ENCODE results near the gene TECTA. TPM values are rescaled to one million over a fixed set of nuclear protein-coding genes. Genes with fewer than 3 reads are reported as not detected.

Gene TECTA
- total RNA-seq, 1 donor from 2014 or later: 0.94 TPM

DNA sequence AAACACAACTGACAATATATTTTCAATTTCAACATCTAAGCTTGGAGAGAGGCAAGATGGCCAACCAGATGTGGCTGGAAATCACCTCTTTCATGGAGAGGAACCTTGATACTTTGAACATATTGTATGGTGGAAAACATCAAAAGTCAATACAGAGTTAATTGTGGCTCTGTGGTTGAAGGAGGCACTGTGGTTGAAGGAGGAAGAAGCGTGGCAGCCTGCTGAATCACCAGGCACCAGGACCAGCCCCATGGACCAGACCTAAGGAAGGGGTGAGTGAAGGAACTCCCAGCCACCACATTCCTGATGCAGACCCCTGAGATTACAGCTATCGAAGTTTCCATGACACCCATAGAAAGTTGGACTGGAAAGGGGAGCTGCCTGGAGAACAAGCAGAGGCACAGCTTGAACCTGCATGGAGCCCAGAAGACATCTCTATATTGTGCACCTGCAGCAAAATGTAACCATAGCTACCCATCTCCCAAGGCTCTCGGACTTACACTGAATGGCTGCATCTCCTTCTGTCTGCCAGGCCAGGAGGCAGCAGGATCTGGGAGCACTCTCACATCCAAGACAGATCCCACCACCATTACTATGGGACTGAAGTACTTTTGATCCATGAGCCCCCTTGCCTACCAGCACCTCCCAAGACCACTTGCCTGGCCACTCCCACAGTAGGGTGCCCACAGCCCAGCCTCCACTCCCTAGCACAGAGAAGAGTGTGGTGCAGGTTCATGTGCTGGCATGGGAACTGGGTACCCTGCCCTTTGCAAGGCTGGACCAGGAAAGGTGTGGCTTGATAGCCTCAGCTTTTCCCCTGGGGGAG lies 111.7 kb downstream of the TECTA start:
- TF ChIP-seq, protein P1, sequence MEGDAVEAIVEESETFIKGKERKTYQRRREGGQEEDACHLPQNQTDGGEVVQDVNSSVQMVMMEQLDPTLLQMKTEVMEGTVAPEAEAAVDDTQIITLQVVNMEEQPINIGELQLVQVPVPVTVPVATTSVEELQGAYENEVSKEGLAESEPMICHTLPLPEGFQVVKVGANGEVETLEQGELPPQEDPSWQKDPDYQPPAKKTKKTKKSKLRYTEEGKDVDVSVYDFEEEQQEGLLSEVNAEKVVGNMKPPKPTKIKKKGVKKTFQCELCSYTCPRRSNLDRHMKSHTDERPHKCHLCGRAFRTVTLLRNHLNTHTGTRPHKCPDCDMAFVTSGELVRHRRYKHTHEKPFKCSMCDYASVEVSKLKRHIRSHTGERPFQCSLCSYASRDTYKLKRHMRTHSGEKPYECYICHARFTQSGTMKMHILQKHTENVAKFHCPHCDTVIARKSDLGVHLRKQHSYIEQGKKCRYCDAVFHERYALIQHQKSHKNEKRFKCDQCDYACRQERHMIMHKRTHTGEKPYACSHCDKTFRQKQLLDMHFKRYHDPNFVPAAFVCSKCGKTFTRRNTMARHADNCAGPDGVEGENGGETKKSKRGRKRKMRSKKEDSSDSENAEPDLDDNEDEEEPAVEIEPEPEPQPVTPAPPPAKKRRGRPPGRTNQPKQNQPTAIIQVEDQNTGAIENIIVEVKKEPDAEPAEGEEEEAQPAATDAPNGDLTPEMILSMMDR (IDR thresholded peaks at IDR 0.05): no peak
- Mint-ChIP-seq H3K9me3 (ENCODE audit: unreplicated experiment) (no peaks in the 10 kb centered on the region), H3K27ac (ENCODE audit: unreplicated experiment) (no peak overlapping the region), H3K4me3 (ENCODE audit: unreplicated experiment) (no peak overlapping the region), H3K27me3 (ENCODE audit: unreplicated experiment) (peaks cover 2% of the 10 kb centered on the region), H3K36me3 (ENCODE audit: unreplicated experiment) (no peaks in the 10 kb centered on the region), H3K4me1 (ENCODE audit: unreplicated experiment) (no peaks in the 10 kb centered on the region)
- no peak for DNase-seq (ENCODE audit: extremely low spot score, unreplicated experiment)

DNA sequence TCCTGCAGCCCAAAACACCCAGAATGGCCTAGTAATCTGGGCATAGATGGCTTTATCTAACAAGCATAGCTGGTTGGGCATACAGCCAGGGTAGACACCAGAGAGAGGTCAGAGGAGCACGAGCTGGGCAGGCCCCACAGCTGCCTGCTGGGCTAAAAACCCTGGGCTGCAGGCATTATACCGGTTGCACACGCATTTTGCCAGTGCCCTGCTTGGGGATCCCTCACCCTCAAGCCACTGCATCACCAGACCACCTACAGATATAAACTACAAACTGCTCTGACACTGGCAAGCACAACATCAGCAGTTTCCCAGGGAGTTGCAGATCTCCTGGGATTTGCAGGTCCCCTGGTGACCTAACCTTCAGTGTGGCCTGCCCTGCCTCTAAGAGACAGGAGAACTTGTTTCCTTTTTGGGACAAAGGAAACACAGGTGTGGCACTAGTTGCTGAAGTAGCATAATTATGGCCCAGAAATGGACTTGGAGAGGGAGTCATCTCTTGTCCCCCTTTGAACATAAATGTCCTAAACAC lies 112.4 kb downstream of the TECTA start:
- Mint-ChIP-seq H3K4me1 (ENCODE audit: unreplicated experiment) (no peaks in the 10 kb centered on the region), H3K27ac (ENCODE audit: unreplicated experiment) (no peak overlapping the region), H3K9me3 (ENCODE audit: unreplicated experiment) (no peaks in the 10 kb centered on the region), H3K27me3 (ENCODE audit: unreplicated experiment) (no peaks in the 10 kb centered on the region), H3K36me3 (ENCODE audit: unreplicated experiment) (no peaks in the 10 kb centered on the region), H3K4me3 (ENCODE audit: unreplicated experiment) (no peak overlapping the region)
- TF ChIP-seq, protein P1 (IDR thresholded peaks at IDR 0.05): no peak
- DNase-seq (ENCODE audit: extremely low spot score, unreplicated experiment): no peak

DNA sequence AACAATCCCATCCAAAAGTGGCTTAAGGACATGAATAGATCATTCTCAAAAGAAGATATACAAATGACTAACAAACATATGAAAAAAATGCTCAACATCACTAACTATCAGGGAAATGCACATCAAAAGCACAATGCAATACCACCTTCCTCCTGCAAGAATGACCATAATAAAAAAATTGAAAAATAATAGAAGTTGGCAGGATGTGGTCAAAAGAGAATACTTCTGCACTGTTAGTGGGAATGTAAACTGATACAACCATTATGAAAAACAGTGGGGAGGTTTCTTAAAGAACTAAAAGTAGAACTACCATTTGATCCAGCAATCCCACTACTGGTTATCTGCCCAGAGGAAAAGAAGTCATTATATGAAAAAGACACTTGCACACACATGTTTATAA lies 113.8 kb downstream of the TECTA start:
- no peaks in the 10 kb centered on the region for H3K27me3 Mint-ChIP-seq (ENCODE audit: unreplicated experiment)
- TF ChIP-seq, protein P1 (IDR thresholded peaks at IDR 0.05): no peak
- H3K36me3 Mint-ChIP-seq (ENCODE audit: unreplicated experiment): no peaks in the 10 kb centered on the region
- no peak overlapping the region for H3K27ac Mint-ChIP-seq (ENCODE audit: unreplicated experiment)
- no peak overlapping the region for H3K4me3 Mint-ChIP-seq (ENCODE audit: unreplicated experiment)
- no peaks in the 10 kb centered on the region for H3K9me3 Mint-ChIP-seq (ENCODE audit: unreplicated experiment)
- H3K4me1 Mint-ChIP-seq (ENCODE audit: unreplicated experiment): no peaks in the 10 kb centered on the region
- no peak for DNase-seq (ENCODE audit: extremely low spot score, unreplicated experiment)

DNA sequence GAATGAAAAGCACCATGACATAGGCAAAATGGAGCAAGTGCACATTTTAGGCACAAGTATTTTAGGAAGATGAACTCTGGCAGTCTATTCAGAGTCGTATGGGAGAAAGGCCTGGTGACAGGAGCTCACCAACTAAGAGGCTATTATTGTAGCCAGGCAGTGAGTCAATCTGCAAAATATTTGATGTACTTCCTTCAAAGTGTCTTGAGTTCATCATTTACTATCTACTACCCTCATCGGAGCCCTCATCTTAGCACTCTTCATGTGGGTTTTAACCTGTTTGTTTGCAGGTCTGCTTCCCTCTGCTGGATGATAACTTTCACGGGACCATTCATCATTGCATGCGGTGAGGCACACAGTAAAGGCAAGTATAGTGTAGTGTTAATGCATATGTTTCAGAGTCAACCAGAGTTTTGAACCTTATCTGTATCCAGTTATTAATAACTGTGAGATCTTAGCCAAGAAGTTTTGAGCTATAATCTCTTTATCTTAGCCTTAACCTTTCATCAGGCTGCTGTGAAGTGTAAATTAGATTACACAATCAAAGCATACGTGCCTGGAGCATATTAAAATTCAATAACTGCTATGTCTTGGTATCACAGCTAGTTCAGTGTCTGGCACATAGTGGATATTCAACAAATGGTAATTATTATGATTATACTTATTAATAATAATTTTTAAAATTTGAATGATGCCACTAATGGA lies 120.6 kb downstream of the TECTA start:
- Mint-ChIP-seq H3K27me3 (ENCODE audit: unreplicated experiment) (no peaks in the 10 kb centered on the region), H3K36me3 (ENCODE audit: unreplicated experiment) (no peaks in the 10 kb centered on the region), H3K27ac (ENCODE audit: unreplicated experiment) (no peak overlapping the region), H3K9me3 (ENCODE audit: unreplicated experiment) (no peaks in the 10 kb centered on the region), H3K4me1 (ENCODE audit: unreplicated experiment) (no peaks in the 10 kb centered on the region), H3K4me3 (ENCODE audit: unreplicated experiment) (no peak overlapping the region)
- TF ChIP-seq, protein P1 (IDR thresholded peaks at IDR 0.05): no peak
- no peak for DNase-seq (ENCODE audit: extremely low spot score, unreplicated experiment)

DNA sequence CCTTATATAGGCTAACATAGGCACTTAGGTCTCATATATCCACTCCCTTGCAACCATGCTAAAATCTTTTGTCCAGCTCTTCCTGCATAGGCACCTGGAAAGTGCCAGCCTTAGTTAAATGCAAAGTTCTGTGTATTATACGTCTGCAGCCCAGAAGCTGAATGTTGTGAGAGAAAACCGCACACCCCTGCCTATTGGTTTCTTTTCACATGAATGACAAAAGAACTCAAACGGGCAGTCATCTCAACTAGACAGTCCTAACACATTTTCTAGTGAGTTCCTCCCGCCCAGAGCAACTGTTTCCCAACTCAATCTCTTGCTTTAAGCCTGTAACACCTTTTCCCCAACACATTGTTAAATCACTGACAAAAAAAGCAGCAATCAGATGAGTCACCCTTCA lies 122.1 kb downstream of the TECTA start:
- H3K9me3 Mint-ChIP-seq (ENCODE audit: unreplicated experiment): no peaks in the 10 kb centered on the region
- no peaks in the 10 kb centered on the region for H3K4me1 Mint-ChIP-seq (ENCODE audit: unreplicated experiment)
- H3K27me3 Mint-ChIP-seq (ENCODE audit: unreplicated experiment): peaks cover 2% of the 10 kb centered on the region

More for the DNA sequence above, 122.1 kb downstream of the TECTA start:
- no peak for DNase-seq (ENCODE audit: extremely low spot score, unreplicated experiment)
- Mint-ChIP-seq H3K4me3 (ENCODE audit: unreplicated experiment) (no peak overlapping the region), H3K36me3 (ENCODE audit: unreplicated experiment) (no peaks in the 10 kb centered on the region), H3K27ac (ENCODE audit: unreplicated experiment) (no peak overlapping the region)
- TF ChIP-seq, protein P1 (IDR thresholded peaks at IDR 0.05): no peak

Measured in osteocyte (in vitro differentiated cells).